Neural cell (in vitro differentiated cells): Measurements from ENCODE around the gene HS6ST3. TPM values are rescaled to one million over a fixed set of nuclear protein-coding genes. Genes with fewer than 3 reads are reported as not detected.

Experiments used
- H2AFZ ChIP-seq: fragments of 200-600, 300-800 bp; sonication (generic), shearing (Covaris generic); 2 replicates; pipeline ENCODE4 v1.6.0; 2014; ENCODE audit warnings: low read depth, mild to moderate bottlenecking, antibody characterized with exemption, low read length, moderate library complexity
- H3F3A ChIP-seq: fragments of 200-600 bp; shearing (Covaris generic); 2 replicates; pipeline ENCODE4 v1.6.1; 2016; ENCODE audit warnings: mild to moderate bottlenecking, moderate library complexity, mixed read lengths, antibody characterized with exemption, low read length; ENCODE audit not compliant: insufficient read depth, poor library complexity, severe bottlenecking
- H3K27ac ChIP-seq: fragments of 200-600, 300-800 bp; sonication (generic), shearing (Covaris generic); 2 replicates; pipeline ENCODE4 v1.5.1; 2014; ENCODE audit warnings: mild to moderate bottlenecking, low read length, moderate library complexity
- H3K27me3 ChIP-seq: fragments of 300-800, 200-600 bp; sonication (generic), shearing (Covaris generic); 2 replicates; pipeline ENCODE4 v1.6.0; 2014; ENCODE audit warnings: mild to moderate bottlenecking, low read depth, low read length, moderate library complexity; ENCODE audit not compliant: insufficient read depth
- H3K36me3 ChIP-seq: fragments of 300-800, 200-600 bp; sonication (generic), shearing (Covaris generic); 2 replicates; pipeline ENCODE4 v1.5.1; 2014; ENCODE audit warnings: mild to moderate bottlenecking, antibody characterized with exemption, low read length, moderate library complexity; ENCODE audit not compliant: insufficient read depth
- H3K4me2 ChIP-seq: fragments of 300-800, 200-600 bp; sonication (generic), shearing (Covaris generic); 2 replicates; pipeline ENCODE4 v1.6.0; 2014; ENCODE audit warnings: mild to moderate bottlenecking, low read length
- H3K4me3 ChIP-seq: fragments of 300-800, 200-600 bp; sonication (generic), shearing (Covaris generic); 2 replicates; pipeline ENCODE4 v1.5.1; 2014; ENCODE audit warnings: mild to moderate bottlenecking, low read length, moderate library complexity
- H3K79me2 ChIP-seq: fragments of 200-600 bp; shearing (Covaris generic); replicated peaks from 2 replicates; pipeline ENCODE4 v1.6.0; 2014; ENCODE audit warnings: mild to moderate bottlenecking, low read length, moderate library complexity; ENCODE audit not compliant: insufficient read depth
- H3K9ac ChIP-seq: fragments of 300-800, 200-600 bp; sonication (generic), shearing (Covaris generic); 2 replicates; pipeline ENCODE4 v1.6.1; 2016; ENCODE audit warnings: mild to moderate bottlenecking, low read length, mixed read lengths
- H3K9me2 ChIP-seq: fragments of 200-600 bp; shearing (Covaris generic); 2 replicates; pipeline ENCODE4 v1.6.1; 2016; ENCODE audit warnings: mild to moderate bottlenecking, low read length, mixed read lengths; ENCODE audit not compliant: insufficient read depth
- H3K9me3 ChIP-seq: fragments of 200-600, 300-800 bp; sonication (generic), shearing (Covaris generic); 2 replicates; pipeline ENCODE4 v1.6.1; 2016; ENCODE audit warnings: mild to moderate bottlenecking, mixed run types, low read length, moderate library complexity, mixed read lengths
- H4K20me1 ChIP-seq: fragments of 200-600 bp; shearing (Covaris generic); 2 replicates; pipeline ENCODE4 v1.6.1; 2016; ENCODE audit warnings: mild to moderate bottlenecking, mixed run types; ENCODE audit not compliant: insufficient read depth
- CTCF ChIP-seq: fragments of 450-650 bp; IDR thresholded peaks from 2 replicates; pipeline ENCODE4 v1.5.1; 2014; ENCODE audit warnings: antibody characterized with exemption, mild to moderate bottlenecking, moderate library complexity; ENCODE audit not compliant: poor library complexity, severe bottlenecking
- EP300 ChIP-seq: fragments of 450-650 bp; conservative IDR thresholded peaks from 2 replicates; pipeline ENCODE4 v1.6.1; 2014; ENCODE audit warnings: antibody characterized with exemption, mild to moderate bottlenecking, moderate library complexity; ENCODE audit not compliant: poor library complexity, severe bottlenecking
- EZH2 ChIP-seq: fragments of 200-600, 300-800 bp; shearing (Covaris generic), sonication (generic); IDR thresholded peaks from 2 replicates; pipeline ENCODE4 v1.6.1; 2014; ENCODE audit warnings: antibody characterized with exemption, low read length, borderline replicate concordance, mild to moderate bottlenecking; ENCODE audit not compliant: insufficient read depth, poor library complexity, severe bottlenecking
- MXI1 ChIP-seq: fragments of 450-650 bp; conservative IDR thresholded peaks from 2 replicates; pipeline ENCODE4 v1.6.1; 2014; ENCODE audit warnings: antibody characterized with exemption, mild to moderate bottlenecking; ENCODE audit not compliant: poor library complexity, severe bottlenecking
- POLR2AphosphoS5 ChIP-seq: IDR thresholded peaks from 2 replicates; pipeline ENCODE4 v1.6.1; 2012
- RAD21 ChIP-seq: fragments of 450-650 bp; conservative IDR thresholded peaks from 2 replicates; pipeline ENCODE4 v1.6.1; 2014; ENCODE audit warnings: antibody characterized with exemption, mild to moderate bottlenecking, moderate library complexity
- REST ChIP-seq: IDR thresholded peaks from 2 replicates; pipeline ENCODE4 v1.6.1; 2012; ENCODE audit warnings: borderline replicate concordance
- SMC3 ChIP-seq: fragments of 450-650 bp; conservative IDR thresholded peaks from 2 replicates; pipeline ENCODE4 v1.6.1; 2014; ENCODE audit warnings: antibody characterized with exemption, mild to moderate bottlenecking, moderate library complexity; ENCODE audit not compliant: poor library complexity
- TAF1 ChIP-seq: IDR thresholded peaks from 2 replicates; pipeline ENCODE4 v1.6.1; 2012; ENCODE audit warnings: low read depth
- polyA plus RNA-seq: library from polyadenylated mRNA; depleted of rRNA; stranded (reverse); fragments of >200 nt; gene quantifications from 2 replicates; pipeline ENCODE4 v1.2.3, GENCODE V29; 2014

The HS6ST3 gene
- polyA plus RNA-seq, 1 donor from 2014 or later = 10.9 TPM

GRCh38 chr13:96672016-96672415 lies 582.1 kb downstream of the HS6ST3 start:
- Histone ChIP-seq H3K9me2 (no peaks in the 10 kb centered on the region), H3K79me2 (no peaks in the 10 kb centered on the region), H4K20me1 (no peaks in the 10 kb centered on the region), H3K36me3 (no peaks in the 10 kb centered on the region), H3K9ac (no peak overlapping the region), H3K27me3 (no peaks in the 10 kb centered on the region), H3K9me3 (no peaks in the 10 kb centered on the region), H3F3A (no peaks in the 10 kb centered on the region), H2AFZ (no peak overlapping the region), H3K27ac (no peak overlapping the region), H3K4me3 (no peak overlapping the region), H3K4me2 (no peak overlapping the region)
- TF ChIP-seq REST (no peak), RAD21 (no peak), TAF1 (no peak), EP300 (no peak), SMC3 (no peak), MXI1 (no peak), CTCF (no peak), POLR2AphosphoS5 (no peak), EZH2 (no peak)

- Histone ChIP-seq H3K4me3 (no peak overlapping the region), H3K9me3 (no peaks in the 10 kb centered on the region), H4K20me1 (no peaks in the 10 kb centered on the region), H3K4me2 (no peak overlapping the region), H3K36me3 (no peaks in the 10 kb centered on the region), H3K27ac (no peak overlapping the region), H3F3A (no peaks in the 10 kb centered on the region), H2AFZ (no peak overlapping the region), H3K9ac (no peak overlapping the region), H3K27me3 (no peaks in the 10 kb centered on the region), H3K79me2 (no peaks in the 10 kb centered on the region), H3K9me2 (no peaks in the 10 kb centered on the region)
- no peak for TF ChIP-seq REST
- TF ChIP-seq CTCF = no peak
- TF ChIP-seq MXI1 = no peak
- no peak for TF ChIP-seq SMC3
- TF ChIP-seq RAD21 = no peak
- no peak for TF ChIP-seq TAF1
- no peak for TF ChIP-seq POLR2AphosphoS5
- no peak for TF ChIP-seq EP300
- TF ChIP-seq EZH2 = no peak
These were observed 583.9 kb downstream of the HS6ST3 start for GRCh38 chr13:96673825-96674224.
